Effector CD4-positive, alpha-beta T cell (primary cell): ENCODE data around the gene STK10.

Experiments used
- DNase-seq: peaks from one replicate; pipeline ENCODE4 v3.0.0-alpha.2; 2020

Gene STK10

GRCh38 chr5:172082180-172082579 is 105.8 kb downstream of the STK10 start:
- no peak for DNase-seq

DNA sequence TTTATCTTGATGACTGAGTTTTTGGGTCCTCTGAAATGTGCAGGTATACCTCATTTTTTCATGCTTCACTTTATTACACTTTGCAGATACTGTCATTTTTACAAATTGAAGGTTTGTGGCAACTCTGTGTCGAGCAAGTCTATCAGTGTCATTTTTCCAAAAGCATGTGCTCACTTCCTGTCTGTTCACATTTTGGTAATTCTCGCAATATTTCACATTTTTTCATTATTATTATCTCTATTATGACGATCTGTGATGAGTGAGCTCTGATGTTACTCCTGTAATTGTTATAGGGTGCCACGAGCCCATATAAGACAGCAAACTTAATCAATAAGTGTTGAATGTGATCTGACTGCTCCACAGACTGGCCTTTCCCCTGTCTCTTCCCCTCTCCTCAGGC is 108.1 kb downstream of the STK10 start:
- no peak for DNase-seq

- no peak for DNase-seq
These were observed 109.2 kb downstream of the STK10 start for GRCh38 chr5:172078726-172079345.

DNA sequence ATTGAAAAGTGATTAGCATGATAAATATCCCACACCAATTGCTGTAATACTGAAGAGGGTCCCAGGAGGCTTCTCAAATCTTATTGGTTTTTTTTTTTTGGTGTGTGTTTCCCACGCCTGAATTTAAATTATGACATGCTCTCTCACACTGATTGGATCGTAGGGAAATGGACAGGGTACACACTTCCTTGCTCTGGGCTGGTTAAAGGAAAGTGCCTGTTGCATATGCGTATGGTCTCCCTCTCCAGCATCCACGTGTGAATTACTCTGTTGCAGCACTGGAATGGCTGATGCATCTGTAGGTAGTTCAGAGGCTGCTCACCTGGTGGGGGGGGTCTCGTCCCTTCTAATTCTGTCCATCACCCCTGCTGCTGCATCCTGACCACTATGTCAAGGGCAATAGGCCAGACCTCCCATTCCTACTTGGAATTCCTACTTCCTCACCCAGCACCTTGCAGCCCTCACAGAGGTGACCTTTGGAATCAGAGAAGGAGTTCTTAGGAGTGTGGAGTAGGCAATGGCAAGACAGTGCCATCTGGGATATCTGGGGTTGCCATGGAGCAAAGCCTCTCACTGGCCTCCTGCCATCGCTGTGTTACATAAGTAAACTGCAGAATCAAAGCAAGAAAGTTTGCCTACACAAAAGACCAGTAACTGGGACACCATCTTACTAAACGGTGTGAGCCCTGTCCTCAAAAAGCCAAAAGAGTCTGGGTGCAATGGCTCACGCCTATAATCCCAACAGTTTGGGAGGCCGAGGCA is 110.2 kb downstream of the STK10 start:
- DNase-seq, result no peak

DNA sequence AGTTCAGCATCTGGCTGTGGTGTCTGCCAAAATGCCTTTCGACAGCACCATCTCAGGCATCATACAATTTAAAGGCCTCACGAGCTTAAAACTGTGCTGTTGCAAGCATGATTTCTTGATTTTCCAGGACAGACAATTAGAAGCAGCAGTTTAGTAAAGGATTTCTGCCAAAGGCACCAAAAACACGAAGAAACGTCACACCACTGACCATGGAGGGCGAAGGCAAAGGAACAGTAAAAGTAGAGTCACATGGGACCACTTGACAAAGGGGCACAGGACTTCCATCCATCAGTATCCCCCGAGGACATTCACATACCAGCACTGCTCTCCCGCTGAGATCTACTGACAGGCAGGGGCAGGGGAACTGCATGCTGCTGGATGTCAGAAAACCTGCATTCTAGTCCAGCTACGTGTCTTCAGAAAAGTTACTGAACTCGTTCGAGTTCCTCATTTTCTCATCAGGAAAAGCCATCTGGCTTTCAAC is 111.2 kb downstream of the STK10 start:
- no peak for DNase-seq

DNA sequence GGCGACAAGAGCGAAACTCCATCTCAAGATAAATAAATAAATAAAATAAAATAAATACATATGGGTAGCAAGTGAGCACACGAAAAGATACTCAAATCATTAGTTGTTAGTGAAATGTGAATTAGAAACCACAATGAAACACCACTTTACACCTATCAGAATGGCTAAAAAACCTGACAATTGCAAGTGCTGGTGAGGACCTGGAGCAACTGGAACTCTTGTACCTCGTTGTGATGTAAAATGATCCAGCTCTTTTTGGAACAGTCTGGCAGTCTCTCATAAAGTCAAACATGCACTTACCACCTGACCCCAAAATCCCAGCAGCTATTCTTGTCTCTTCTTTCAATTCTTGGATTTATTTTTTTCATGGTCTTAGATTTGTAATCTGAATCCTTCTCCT is 112.4 kb downstream of the STK10 start:
- no peak for DNase-seq

DNA sequence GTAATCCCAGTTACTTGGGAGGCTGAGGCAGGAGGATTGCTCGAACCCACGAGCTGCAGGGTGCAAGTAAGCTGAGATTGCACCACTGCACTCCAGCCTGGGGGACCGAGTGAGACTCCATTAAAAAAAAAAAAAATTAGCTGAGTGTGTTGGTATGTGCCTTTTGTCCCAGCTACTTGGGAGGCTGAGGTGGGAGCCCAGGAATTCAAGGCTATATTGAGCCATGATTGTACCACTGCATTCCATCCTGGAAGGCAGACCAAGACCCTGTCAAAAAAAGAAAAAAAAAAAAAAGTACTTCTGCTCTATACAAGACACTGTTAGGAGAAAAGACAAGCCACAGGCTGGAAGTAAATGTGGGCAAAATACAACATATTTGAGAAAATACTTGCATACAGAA is 113.1 kb downstream of the STK10 start:
- no peak for DNase-seq

DNA sequence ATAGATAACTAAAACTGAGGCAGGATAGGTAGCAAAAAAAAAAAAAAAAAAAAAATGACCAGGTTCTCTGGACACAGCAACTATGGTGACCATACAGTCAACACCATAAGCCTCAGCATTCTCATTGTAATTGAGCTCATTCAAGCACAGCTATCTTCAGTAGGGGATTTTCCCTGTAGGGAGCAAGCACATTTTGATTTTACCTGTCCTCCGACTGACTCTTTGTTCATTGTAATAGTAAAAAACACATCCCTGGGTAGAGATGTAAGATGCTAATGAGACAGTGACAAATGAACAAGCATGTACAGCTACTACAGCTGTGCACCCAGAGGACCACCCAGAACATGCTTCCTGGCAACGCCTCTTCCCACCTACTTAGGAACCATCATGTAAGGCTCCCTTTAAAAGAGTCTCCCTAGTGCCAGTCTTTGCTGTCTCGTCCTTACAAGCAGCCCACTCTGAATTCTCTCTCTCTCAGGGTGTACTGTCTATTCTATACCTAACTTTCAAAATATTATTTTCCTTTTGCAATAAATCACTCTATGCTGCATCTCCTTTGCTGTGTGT is 116.6 kb downstream of the STK10 start:
- DNase-seq, result no peak

- DNase-seq, result no peak
These were observed 122.5 kb downstream of the STK10 start for GRCh38 chr5:172065431-172066065.

DNA sequence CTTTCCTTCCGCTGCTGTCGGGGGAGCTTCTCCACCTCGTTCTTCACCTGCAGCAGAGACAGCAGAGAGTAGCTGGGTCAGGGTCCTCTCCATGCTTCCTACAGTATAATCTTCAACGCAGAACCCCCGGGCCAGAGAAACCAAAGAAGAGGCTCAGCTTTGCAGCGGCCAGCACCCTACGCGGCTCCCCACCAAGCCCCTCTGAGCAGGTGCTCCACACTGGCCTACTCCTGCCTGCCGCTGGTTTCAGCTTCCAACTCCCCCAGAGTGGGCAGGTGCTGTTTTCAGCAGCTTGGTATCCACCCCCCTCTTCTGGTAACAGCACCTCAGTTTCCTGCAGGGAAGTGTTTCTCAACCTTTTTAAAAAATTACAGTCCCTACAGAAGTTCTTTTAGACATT is 123.3 kb downstream of the STK10 start:
- no peak for DNase-seq

DNA sequence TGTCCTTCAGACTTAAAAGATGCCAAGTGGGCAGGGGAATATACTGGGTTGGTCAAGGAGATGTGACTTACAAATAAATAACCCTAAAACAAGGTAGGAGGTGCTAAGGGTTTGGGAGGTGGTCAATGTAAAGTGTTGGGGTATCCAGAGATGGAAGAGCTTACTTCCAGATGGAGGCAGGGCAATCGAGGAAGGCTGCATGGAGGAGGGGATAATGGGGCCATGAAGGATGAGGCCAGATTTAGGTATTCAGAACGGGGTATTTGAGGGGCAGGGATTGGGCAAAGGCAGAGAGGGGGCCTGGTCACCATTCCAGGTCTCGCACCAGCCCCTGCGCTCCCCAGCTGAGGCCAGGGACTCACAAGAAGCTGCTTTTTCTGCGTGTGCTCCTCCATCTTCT is 123.7 kb downstream of the STK10 start:
- DNase-seq, result no peak

DNA sequence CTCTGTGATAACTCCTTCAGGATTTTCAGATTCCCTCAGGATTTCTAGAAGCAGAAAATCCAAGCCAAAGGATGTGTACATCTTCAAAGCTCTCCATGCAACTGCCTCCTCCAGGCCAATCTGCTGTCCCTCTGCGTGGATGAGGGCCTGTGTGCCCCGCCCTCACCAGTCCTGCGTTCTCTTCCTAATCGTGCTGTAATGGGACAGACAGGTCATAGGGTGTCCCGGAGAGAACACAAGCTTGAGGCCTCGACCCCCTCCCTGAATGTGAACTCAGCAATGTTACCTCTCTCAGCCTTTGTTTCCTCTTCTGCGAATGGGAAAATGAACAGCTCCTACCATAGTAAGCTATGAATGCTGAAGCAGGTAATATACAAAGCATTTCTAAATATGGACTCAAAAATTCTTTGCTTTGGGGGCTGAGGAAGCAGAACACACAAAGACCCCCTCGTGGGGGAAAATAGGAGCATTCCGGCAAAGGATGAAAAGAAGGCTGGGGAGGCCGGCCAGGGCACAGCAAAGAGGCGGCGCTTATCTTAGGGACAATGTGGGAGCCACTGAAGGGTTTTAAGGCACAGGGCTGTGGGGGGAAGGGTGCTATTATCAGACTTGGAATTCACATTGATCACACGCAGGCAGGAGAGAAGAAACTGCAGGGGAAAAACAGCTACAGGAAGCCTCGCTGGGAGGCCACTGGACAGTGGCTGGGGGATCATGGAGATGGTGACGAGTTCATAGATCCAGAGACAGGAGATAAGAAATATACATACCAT is 124.4 kb downstream of the STK10 start:
- DNase-seq, result no peak

DNA sequence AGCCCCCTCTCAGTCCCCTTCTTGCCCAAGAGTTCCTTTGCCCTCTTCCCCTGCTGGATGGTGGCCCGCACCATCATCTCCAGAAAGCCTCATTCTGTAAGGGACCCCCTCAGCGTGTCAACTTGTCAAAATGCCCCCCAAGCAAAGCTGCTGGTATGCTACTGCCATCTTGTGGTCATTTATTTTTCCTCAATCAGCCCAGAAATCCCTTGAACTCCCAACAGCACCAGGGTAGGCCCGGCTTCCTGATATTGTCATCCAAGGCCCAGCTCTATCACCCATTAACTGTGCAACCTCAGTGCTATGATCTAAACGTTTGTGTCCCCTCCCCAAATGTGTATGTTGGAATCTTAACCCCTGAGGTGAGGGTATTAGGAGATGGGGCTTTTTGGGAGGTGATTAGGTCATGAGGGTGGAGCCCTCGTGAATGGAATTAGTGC is 128.3 kb downstream of the STK10 start:
- no peak for DNase-seq

DNA sequence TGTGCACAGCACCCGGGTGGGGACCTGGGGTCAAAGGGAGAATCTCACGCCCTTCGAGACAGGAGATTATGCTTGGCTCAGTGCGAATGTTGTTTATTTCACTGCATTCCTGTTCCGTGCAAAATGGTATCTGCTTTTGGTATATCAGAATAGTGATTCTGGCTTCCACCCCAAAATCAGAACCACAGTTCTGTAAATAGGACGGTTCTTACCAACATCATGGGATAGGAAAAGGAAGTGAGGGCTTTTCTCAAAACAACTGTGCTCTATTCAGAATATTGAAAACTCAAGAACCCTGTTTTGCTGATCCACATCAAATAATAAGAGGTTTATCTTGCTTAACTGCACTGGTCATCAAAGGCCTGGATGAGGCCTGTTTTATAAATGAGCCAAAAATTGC is 129.9 kb downstream of the STK10 start:
- DNase-seq, result no peak

- no peak for DNase-seq
These were observed 132.0 kb downstream of the STK10 start for GRCh38 chr5:172055996-172056395.

DNA sequence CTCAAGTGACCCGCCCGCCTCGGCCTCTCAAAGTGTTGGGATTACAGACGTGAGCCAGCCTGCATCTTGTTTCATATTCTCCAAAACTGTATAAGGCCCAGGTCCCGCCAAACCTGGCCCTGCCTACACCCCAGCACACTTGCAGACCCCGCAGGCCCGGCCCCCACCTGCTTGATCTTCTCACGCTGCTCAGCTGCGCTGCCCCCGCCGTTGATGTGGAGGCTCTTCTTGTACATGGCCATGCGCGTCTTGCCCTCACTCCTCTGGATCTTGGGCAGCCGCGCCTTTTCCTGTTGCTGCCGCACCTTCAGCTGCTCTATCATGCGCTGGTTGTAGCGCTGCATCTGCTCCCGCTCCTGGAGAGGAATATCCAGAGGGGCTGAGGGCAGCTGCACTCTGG is 132.6 kb downstream of the STK10 start:
- no peak for DNase-seq

- no peak for DNase-seq
These were observed 133.3 kb downstream of the STK10 start for GRCh38 chr5:172054611-172055153.

DNA sequence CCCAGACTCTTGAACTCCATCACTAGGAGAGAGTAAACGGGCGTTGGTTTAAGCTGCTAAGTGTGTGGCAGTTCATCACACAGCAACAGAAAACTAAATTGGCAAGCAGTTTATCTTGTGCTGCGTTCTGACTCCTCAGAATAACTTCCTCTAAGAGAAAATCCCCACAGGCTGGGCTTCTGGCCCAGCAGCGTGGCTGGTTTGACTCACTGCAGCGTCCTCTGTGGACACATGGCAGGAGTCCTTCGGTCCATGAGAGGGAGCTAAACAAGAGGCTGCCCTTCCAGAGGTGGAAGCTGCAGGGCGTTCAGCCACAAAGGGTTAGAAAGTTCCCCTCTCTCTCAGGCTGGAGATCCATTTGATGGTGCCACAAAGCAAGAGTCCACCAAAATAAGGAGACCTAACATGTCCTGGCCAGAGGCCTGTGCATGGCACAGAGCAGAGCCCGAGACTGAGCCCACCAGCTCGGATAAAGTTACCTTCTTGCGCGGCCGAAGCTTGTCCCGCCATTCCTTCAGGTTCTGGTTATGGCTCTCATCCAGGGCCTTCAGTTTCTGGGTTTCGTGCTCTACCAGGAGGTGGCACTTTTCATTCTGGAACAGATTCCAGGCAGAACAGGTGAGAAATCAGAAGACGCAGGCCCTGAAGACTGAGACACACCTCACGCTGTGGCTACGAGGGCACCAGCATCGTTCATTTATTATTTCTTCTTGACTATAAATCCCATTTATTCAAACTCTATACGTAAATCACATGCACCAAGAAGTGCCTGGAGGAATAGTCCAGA is 135.4 kb downstream of the STK10 start:
- no peak for DNase-seq

DNA sequence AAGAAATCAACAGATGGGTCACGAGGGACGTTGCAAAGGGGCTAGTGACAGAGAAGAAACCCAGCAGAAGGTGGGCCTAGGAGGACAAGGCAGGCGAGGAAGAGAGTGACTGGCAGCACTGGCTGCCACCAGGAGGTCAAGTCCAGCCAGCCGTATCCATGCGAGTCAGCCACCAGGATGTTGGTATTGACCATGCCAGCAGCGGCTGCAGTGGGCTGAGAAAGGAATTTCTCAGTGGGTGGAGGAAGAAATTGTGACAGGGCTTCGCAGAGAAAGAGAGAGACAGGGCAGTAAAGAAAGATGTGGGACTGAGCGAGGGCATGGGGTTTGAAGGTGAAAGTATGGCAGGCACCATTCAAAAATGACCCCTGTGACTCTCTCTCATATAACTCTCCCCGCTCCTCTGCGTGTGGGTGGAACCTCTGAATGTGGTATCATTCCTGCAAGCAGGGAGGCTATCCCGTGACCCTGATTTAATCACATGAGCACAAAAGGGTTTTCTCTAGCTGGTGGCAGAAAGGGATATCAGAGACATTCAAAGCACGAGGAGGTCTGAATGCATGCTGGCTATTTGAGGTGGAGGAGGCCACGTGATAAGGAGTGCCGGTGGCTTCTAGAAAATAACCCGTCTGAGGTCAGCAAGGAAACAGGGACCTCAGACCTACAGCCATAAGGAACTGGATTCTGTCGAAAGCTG is 136.2 kb downstream of the STK10 start:
- DNase-seq, result no peak

DNA sequence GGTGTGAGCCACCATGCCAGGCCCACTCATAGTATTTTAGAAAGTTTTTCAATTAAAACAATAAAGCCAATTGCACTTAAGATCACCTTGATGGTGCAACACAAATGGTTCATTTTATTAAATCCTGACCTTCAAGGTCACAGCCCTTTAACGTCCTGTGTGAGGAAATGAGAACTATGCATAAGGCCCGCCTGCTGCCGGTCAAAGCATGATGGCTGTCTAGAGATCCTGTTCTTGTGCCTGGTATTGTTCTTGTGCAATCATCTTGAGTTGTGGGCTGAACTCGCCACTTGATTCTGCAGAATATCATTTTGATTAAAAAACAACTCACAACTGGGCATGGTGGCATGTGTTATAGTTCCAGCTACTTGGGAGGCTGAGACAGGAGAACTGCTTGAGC is 137.9 kb downstream of the STK10 start:
- no peak for DNase-seq

- DNase-seq, result no peak
These were observed 138.7 kb downstream of the STK10 start for GRCh38 chr5:172049226-172049796.
